HG03378 (cell line): ENCODE data around the gene ST14.
"Not testable (repeated sequence)": the region's sequence is repeated elsewhere in the genome, so short reads cannot be mapped to it uniquely, and the experiment has no call there.

Experiments
- ATAC-seq: cut with Tn5 transposase; IDR thresholded peaks from one replicate; pipeline ENCODE4 v1.9.1; 2021; ENCODE audit warnings: mild to moderate bottlenecking, moderate library complexity; ENCODE audit not compliant: unreplicated experiment

Gene ST14

GRCh38 chr11:130162733-130163132 lies 3.2 kb downstream of the ST14 start:
- no peak for ATAC-seq

GRCh38 chr11:130163346-130164220 lies 4.0 kb downstream of the ST14 start:
- ATAC-seq: no peak

DNA sequence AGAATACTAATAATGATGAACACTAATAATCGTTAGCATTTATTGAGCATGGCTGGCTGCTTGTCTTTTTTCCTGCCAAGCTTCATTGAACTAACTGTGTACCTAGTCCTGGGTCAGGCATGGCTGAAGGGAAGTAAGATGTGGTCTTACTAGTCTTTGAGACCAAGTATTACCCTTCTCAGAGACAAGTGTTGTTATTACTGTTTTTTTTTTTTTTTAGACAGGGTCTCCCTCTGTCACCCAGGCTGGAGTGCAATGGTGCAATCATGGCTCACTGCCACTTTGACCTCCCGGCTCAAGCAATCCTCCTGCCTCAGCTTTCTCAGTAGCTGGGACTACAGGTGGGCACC lies 4.6 kb downstream of the ST14 start:
- no peak for ATAC-seq

GRCh38 chr11:130165601-130166456 lies 6.2 kb downstream of the ST14 start:
- no peak for ATAC-seq

- ATAC-seq: peak; percentile 76
Measured at GRCh38 chr11:130166457-130166784, 6.8 kb downstream of the ST14 start.

- ATAC-seq: no peak
Measured at GRCh38 chr11:130167146-130167545, 7.6 kb downstream of the ST14 start.

- no peak for ATAC-seq
Measured at GRCh38 chr11:130168105-130168504, 8.5 kb downstream of the ST14 start.

GRCh38 chr11:130170345-130170744 lies 10.8 kb downstream of the ST14 start:
- no peak for ATAC-seq

DNA sequence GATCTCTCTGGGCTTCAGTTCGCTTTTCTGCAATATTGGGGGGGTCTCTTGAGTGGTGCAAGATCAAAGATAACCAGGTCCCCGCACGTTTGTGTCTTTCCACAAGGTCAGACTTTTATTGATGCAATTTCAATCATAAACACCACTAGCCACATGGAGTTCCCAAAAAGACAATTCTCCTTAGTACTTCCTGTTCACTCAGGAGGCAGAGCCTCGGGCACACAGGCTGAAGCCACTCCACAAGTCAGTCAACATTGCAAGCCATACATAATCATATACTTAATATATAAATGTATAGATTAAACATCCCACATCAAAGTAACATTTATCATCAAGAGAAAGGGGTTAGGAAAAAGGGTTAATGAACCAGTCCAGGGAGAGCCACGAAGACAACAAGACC lies 12.0 kb downstream of the ST14 start:
- no peak for ATAC-seq

- not testable (repeated sequence) for ATAC-seq
Measured at GRCh38 chr11:130172001-130172400, 12.4 kb downstream of the ST14 start.

GRCh38 chr11:130174642-130175041 lies 15.1 kb downstream of the ST14 start:
- no peak for ATAC-seq

GRCh38 chr11:130175898-130176297 lies 16.3 kb downstream of the ST14 start:
- ATAC-seq: no peak

GRCh38 chr11:130177782-130178181 lies 18.2 kb downstream of the ST14 start:
- ATAC-seq: no peak

- ATAC-seq: no peak
Measured at GRCh38 chr11:130178441-130179339, 19.1 kb downstream of the ST14 start.

GRCh38 chr11:130179396-130180306 lies 20.1 kb downstream of the ST14 start:
- no peak for ATAC-seq

DNA sequence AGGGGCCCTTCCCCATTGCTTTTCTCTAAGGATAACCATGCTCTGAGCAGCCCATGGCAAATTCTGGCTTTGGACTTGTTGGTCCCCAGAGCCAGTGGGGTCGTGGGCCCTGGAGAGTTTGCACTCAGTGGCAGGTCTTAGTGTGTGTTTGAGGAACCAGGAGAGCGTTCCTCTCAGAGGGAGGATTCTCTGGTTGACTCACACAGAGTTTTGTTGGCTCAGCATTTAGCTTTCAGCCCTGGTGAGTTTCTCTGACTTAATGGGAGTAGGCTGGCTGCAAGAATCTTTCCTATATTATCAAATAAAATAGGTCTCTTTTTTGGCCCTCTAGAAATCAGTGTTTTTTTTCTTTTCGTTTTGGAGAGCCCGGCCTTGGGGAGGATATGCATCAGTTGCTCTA lies 20.9 kb downstream of the ST14 start:
- ATAC-seq: no peak

- no peak for ATAC-seq
Measured at GRCh38 chr11:130180896-130181294, 21.3 kb downstream of the ST14 start.

GRCh38 chr11:130181295-130182272 lies 22.0 kb downstream of the ST14 start:
- no peak for ATAC-seq
